CD4-positive, alpha-beta T cell (primary cell): ENCODE measurements around the gene TSHZ3. TPM values are rescaled to one million over a fixed set of nuclear protein-coding genes. Genes with fewer than 3 reads are reported as not detected.
A peak's percentile ranks its signal among the peaks of the same experiment; 100 is the strongest.

Experiments
- ATAC-seq: fragments of 200-7000 bp; cut with Tn5 transposase; one replicate; pipeline ENCODE4 v1.10.0; 2022; ENCODE audit warnings: mild to moderate bottlenecking; ENCODE audit not compliant: poor library complexity
- CTCF ChIA-PET: fragments of 350-600 bp; sonication (Branson Sonifier 250); formaldehyde crosslinking; loops from one replicate; lab custom pipeline; 2021; ENCODE audit warnings: antibody characterized with exemption, inconsistent platforms; lab: Charles Lee
- POLR2A ChIA-PET: fragments of 350-600 bp; sonication (Branson Sonifier 250); formaldehyde crosslinking; loops from one replicate; lab custom pipeline; 2021; ENCODE audit warnings: antibody characterized with exemption, inconsistent platforms; lab: Charles Lee
- DNase-seq, 14 experiments: peaks; one replicate each; pipeline ENCODE4 v3.0.0-alpha.2; 2013 to 2020; ENCODE audit warnings: mixed read lengths in 2 of 14
- H3K27ac ChIP-seq, 2 donors: one replicate each; pipeline versions ENCODE4 v1.5.1 to v1.7.0; 2013; ENCODE audit warnings: low read length in 2 of 2, low read depth in 1 of 2, mild to moderate bottlenecking in 1 of 2
- H3K27me3 ChIP-seq, 2 experiments: 1 replicate in 1 of 2; 2 replicates in 1 of 2; pipeline versions ENCODE4 v1.6.1 to v1.7.0; 2013; ENCODE audit warnings: low read length in 2 of 2, control low read depth in 1 of 2, mild to moderate bottlenecking in 1 of 2, moderate library complexity in 1 of 2; ENCODE audit not compliant: insufficient read depth in 2 of 2, control insufficient read depth in 1 of 2
- H3K36me3 ChIP-seq: one replicate; pipeline ENCODE4 v1.6.1; 2013; ENCODE audit warnings: low read length, control low read depth; ENCODE audit not compliant: insufficient read depth
- H3K4me1 ChIP-seq: one replicate; pipeline ENCODE4 v1.6.1; 2013; ENCODE audit warnings: low read length, control low read depth; ENCODE audit not compliant: insufficient read depth
- H3K4me3 ChIP-seq: one replicate; pipeline ENCODE4 v1.5.1; 2013; ENCODE audit warnings: mild to moderate bottlenecking, low read length, moderate library complexity
- H3K9me3 ChIP-seq, 2 experiments: 1 replicate in 1 of 2; 2 replicates in 1 of 2; pipeline versions ENCODE4 v1.6.1 to v1.7.0; 2013; ENCODE audit warnings: low read length in 2 of 2, mild to moderate bottlenecking in 2 of 2, control low read depth in 1 of 2, moderate library complexity in 1 of 2; ENCODE audit not compliant: control insufficient read depth in 1 of 2, insufficient read depth in 1 of 2
- H3K27ac Mint-ChIP-seq: one replicate; pipeline ENCODE4 v1.8.0; 2020; ENCODE audit warnings: mixed read lengths
- H3K27me3 Mint-ChIP-seq: one replicate; pipeline ENCODE4 v1.8.0; 2021; ENCODE audit warnings: mixed read lengths
- H3K36me3 Mint-ChIP-seq: one replicate; pipeline ENCODE4 v1.8.0; 2021; ENCODE audit warnings: low read depth, mixed read lengths
- H3K4me1 Mint-ChIP-seq: one replicate; pipeline ENCODE4 v1.8.0; 2021; ENCODE audit warnings: low read depth, mixed read lengths
- H3K4me3 Mint-ChIP-seq: one replicate; pipeline ENCODE4 v1.8.0; 2020; ENCODE audit warnings: mild to moderate bottlenecking, mixed read lengths
- H3K9me3 Mint-ChIP-seq: one replicate; pipeline ENCODE4 v1.8.0; 2020; ENCODE audit warnings: mixed read lengths
- intact Hi-C, 2 experiments: fragments of 100-400 bp; cut with DNase I in 1 of 2; cut with micrococcal nuclease in 1 of 2; formaldehyde crosslinking; loops; one replicate each; pipeline versions ENCODE4 v1.15.1 to v1.9.0; 2023 to 2025; cut with DNase I, micrococcal nuclease
- total RNA-seq, 174 experiments: library from RNA in 2 of 174; stranded (reverse) in 2 of 174; gene quantifications; one replicate each; pipeline ENCODE4 v1.2.3 and lab custom pipeline; 2021 to 2026
- TF ChIP-seq, protein P1 (sequence below): fragments of 200-600 bp; IDR thresholded peaks from one replicate; pipeline ENCODE4 v1.8.0; 2022; ENCODE audit warnings: antibody characterized with exemption, mild to moderate bottlenecking

TSHZ3 gene
- total RNA-seq, 2 experiments from 2014 or later, result 0.38 to 0.61 TPM

DNA sequence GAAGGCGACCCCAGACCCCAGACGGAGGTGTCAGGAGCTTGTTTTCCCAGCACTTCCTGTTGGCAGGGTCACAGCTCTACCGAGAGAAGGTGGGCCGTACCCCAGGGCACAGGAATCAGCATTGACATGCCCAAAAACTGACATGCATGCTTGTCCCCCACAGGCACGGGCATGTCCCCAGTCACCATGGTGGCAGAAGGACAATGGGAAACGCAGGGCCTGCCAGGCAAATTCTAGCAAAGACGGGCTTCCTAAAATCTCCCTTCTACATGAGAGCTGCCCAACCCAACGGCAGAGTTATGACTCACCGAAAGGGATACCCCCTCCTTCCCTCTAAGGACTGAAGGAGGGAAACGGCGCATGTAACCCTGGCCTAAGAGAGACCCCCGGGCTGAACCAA, 18.5 kb downstream of the TSHZ3 start:
- DNase-seq, result peak in 1 of 14 experiments; percentile 11
- Mint-ChIP-seq H3K4me3 (no peak overlapping the region), H3K9me3 (no peaks in the 10 kb centered on the region), H3K4me1 (peaks cover 8% of the 10 kb centered on the region), H3K36me3 (no peaks in the 10 kb centered on the region), H3K27me3 (no peaks in the 10 kb centered on the region), H3K27ac (no peak overlapping the region)
- Histone ChIP-seq H3K27me3 (no peaks in the 10 kb centered on the region), H3K9me3 (no peaks in the 10 kb centered on the region), H3K36me3 (no peaks in the 10 kb centered on the region), H3K4me1 (no peaks in the 10 kb centered on the region), H3K4me3 (no peak overlapping the region), H3K27ac (no peak overlapping the region)
- intact Hi-C loops, result no loop called here
- no peak for ATAC-seq
- TF ChIP-seq, protein P1, sequence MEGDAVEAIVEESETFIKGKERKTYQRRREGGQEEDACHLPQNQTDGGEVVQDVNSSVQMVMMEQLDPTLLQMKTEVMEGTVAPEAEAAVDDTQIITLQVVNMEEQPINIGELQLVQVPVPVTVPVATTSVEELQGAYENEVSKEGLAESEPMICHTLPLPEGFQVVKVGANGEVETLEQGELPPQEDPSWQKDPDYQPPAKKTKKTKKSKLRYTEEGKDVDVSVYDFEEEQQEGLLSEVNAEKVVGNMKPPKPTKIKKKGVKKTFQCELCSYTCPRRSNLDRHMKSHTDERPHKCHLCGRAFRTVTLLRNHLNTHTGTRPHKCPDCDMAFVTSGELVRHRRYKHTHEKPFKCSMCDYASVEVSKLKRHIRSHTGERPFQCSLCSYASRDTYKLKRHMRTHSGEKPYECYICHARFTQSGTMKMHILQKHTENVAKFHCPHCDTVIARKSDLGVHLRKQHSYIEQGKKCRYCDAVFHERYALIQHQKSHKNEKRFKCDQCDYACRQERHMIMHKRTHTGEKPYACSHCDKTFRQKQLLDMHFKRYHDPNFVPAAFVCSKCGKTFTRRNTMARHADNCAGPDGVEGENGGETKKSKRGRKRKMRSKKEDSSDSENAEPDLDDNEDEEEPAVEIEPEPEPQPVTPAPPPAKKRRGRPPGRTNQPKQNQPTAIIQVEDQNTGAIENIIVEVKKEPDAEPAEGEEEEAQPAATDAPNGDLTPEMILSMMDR, result no peak
- POLR2A ChIA-PET, result interaction anchor here (1.1 kb wide), 1 partner anchor 9 kb away, joined by 3 read pairs; no protein-coding TSS in a partner anchor
- CTCF ChIA-PET, result no interaction called here

DNA sequence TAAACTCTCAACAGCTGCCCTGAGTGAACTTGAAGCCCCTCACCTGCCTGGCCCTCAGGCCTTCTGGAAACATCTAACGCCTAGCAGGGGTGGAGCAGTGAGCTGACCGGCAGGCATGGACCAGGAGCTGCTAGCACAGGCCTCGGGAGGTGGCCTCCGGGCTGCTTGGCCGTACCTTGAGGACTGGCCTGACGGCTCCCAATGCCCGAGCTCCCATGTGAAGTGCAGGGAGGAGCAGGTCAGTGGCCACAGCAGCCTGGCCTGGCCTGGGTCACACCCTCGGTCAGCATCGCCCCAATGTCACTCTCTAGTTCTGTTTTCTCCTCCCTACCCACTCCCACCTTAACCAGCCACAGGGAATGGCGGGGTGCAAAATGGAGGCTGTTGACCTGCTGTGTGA, 19.0 kb downstream of the TSHZ3 start:
- CTCF ChIA-PET, result interaction anchor here (0.8 kb wide), 1 partner anchor 24 kb away, joined by 4 read pairs; no protein-coding TSS in a partner anchor
- POLR2A ChIA-PET, result no interaction called here

DNA sequence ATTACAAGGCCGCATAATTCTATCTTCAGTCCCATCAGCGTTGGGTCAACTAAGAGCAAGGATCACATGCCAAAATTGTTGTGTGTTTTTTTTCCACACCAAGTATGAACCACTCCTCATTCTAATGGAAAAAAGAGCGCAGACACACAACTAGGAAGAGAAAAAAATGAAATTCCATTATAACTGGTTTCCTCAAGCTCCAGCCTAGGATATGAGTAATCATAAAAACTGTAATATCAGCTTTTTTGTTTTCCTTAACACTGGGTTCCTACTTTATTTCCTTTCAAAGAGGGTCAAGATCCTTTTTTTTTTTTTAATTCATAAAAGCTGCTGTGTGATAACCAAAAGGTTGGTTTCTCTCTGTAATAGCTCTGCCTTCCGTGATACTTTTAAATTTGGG, 19.4 kb downstream of the TSHZ3 start:
- ATAC-seq (no peak), DNase-seq (no peak)
- ChIA-PET POLR2A (no interaction called here), CTCF (interaction anchor here (0.8 kb wide), 1 partner anchor 24 kb away, joined by 4 read pairs; no protein-coding TSS in a partner anchor)
- Mint-ChIP-seq H3K36me3 (no peaks in the 10 kb centered on the region), H3K9me3 (no peaks in the 10 kb centered on the region), H3K27ac (no peak overlapping the region), H3K27me3 (no peaks in the 10 kb centered on the region), H3K4me1 (peaks cover 8% of the 10 kb centered on the region), H3K4me3 (no peak overlapping the region)
- H3K9me3 ChIP-seq, result no peaks in the 10 kb centered on the region
- H3K27ac ChIP-seq, result no peak overlapping the region
- no peaks in the 10 kb centered on the region for H3K27me3 ChIP-seq
- no peak overlapping the region for H3K4me3 ChIP-seq
- H3K4me1 ChIP-seq, result no peaks in the 10 kb centered on the region
- TF ChIP-seq, protein P1, result no peak
- intact Hi-C loops, result no loop called here
- H3K36me3 ChIP-seq, result no peaks in the 10 kb centered on the region

More for the DNA sequence above, 19.0 kb downstream of the TSHZ3 start:
- Histone ChIP-seq H3K27me3 (no peaks in the 10 kb centered on the region), H3K4me1 (no peaks in the 10 kb centered on the region), H3K36me3 (no peaks in the 10 kb centered on the region), H3K27ac (no peak overlapping the region), H3K4me3 (no peak overlapping the region), H3K9me3 (no peaks in the 10 kb centered on the region)
- Mint-ChIP-seq H3K36me3 (no peaks in the 10 kb centered on the region), H3K4me1 (peaks cover 8% of the 10 kb centered on the region), H3K9me3 (no peaks in the 10 kb centered on the region), H3K4me3 (no peak overlapping the region), H3K27ac (no peak overlapping the region), H3K27me3 (no peaks in the 10 kb centered on the region)
- TF ChIP-seq, protein P1, result no peak
- DNase-seq (no peak), ATAC-seq (no peak)
- intact Hi-C loops, result no loop called here
